Bronchial epithelial cell (primary cell): ENCODE data around the gene DMD. TPM values are rescaled to one million over a fixed set of nuclear protein-coding genes. Genes with fewer than 3 reads are reported as not detected.
A peak's percentile ranks its signal among the peaks of the same experiment; 100 is the strongest.

Experiments used
- DNase-seq: peaks from one replicate; pipeline ENCODE4 v3.0.0-alpha.2; 2010; ENCODE audit warnings: low read depth
- FAIRE-seq: peaks from 2 replicates; lab custom pipeline; 2011; peaks lifted over from hg19 to GRCh38; lab: Jason Lieb, UNC
- H3K27me3 ChIP-seq: 2 replicates; pipeline ENCODE4 v1.5.1; 2011; ENCODE audit warnings: low read length; ENCODE audit not compliant: control insufficient read depth, insufficient read depth
- H3K36me3 ChIP-seq: 2 replicates; pipeline ENCODE4 v1.5.1; 2011; ENCODE audit warnings: low read length; ENCODE audit not compliant: control insufficient read depth, insufficient read depth
- H3K4me3 ChIP-seq: 2 replicates; pipeline ENCODE4 v1.5.1; 2011; ENCODE audit warnings: mild to moderate bottlenecking, low read depth, low read length, control low read depth
- total RNA-seq: library from RNA; depleted of rRNA; stranded (reverse); fragments of >200 nt; gene quantifications from 2 replicates; pipeline ENCODE4 v1.2.1, GENCODE V29; 2014
- TF ChIP-seq, protein P1 (sequence below): IDR thresholded peaks from 2 replicates; pipeline ENCODE4 v1.5.1; 2011; ENCODE audit warnings: mild to moderate bottlenecking, moderate library complexity, low read length, control low read depth, inconsistent platforms; ENCODE audit not compliant: insufficient read depth, severe bottlenecking

The DMD gene
- total RNA-seq, 1 donor from 2014 or later: 4.5 TPM

GRCh38 chrX:33032700-33033099 lies 178.6 kb downstream of the DMD start:
- TF ChIP-seq, protein P1, sequence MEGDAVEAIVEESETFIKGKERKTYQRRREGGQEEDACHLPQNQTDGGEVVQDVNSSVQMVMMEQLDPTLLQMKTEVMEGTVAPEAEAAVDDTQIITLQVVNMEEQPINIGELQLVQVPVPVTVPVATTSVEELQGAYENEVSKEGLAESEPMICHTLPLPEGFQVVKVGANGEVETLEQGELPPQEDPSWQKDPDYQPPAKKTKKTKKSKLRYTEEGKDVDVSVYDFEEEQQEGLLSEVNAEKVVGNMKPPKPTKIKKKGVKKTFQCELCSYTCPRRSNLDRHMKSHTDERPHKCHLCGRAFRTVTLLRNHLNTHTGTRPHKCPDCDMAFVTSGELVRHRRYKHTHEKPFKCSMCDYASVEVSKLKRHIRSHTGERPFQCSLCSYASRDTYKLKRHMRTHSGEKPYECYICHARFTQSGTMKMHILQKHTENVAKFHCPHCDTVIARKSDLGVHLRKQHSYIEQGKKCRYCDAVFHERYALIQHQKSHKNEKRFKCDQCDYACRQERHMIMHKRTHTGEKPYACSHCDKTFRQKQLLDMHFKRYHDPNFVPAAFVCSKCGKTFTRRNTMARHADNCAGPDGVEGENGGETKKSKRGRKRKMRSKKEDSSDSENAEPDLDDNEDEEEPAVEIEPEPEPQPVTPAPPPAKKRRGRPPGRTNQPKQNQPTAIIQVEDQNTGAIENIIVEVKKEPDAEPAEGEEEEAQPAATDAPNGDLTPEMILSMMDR: no peak
- H3K36me3 ChIP-seq: no peaks in the 10 kb centered on the region
- no peak overlapping the region for H3K4me3 ChIP-seq
- no peaks in the 10 kb centered on the region for H3K27me3 ChIP-seq
- no peak for DNase-seq
- no peak for FAIRE-seq

- Histone ChIP-seq H3K27me3 (no peaks in the 10 kb centered on the region), H3K4me3 (no peak overlapping the region), H3K36me3 (no peaks in the 10 kb centered on the region)
- DNase-seq: no peak
- FAIRE-seq: no peak
- TF ChIP-seq, protein P1: no peak
These were observed 196.4 kb downstream of the DMD start for GRCh38 chrX:33014949-33015348.

DNA sequence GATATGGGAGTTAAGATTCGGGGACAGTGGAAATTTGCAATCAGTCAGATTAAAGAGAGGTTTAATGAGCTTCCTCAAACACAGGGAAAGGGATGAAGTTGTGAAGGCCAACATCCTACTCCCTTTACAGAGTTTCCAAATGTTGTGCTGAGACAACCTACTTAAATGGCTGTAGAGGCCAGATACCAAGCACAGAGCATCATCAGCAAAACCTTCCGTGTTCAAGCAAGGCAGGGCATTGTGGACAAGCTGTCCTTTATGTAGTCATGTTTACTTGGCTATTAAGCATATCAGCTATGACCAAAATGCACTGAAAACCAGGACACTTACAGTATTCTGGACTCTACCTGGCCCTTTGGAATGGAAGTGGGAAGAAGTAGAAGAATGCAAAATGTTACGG lies 197.3 kb downstream of the DMD start:
- no peak overlapping the region for H3K4me3 ChIP-seq
- no peak for FAIRE-seq
- TF ChIP-seq, protein P1: no peak

DNA sequence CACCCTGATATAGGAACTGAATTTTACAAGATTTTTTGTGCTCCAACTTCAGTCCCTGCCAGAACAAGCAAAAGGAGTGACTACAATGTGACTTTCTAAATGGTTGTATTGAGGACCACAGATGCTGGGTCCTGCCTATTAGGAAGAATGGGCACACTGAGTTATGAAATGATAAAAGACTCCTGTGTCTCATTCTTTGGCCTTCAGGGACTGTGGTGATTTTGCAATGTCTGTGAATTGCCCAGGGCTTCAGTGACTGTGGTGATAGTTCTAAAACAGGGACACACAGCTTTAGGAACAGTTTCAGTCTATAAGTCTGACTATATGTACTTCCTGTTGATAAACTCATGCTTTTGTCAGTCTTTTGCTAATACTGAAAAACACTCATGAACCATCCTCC lies 210.2 kb downstream of the DMD start:
- TF ChIP-seq, protein P1: no peak
- H3K4me3 ChIP-seq: no peak overlapping the region
- no peaks in the 10 kb centered on the region for H3K36me3 ChIP-seq
- no peaks in the 10 kb centered on the region for H3K27me3 ChIP-seq
- no peak for FAIRE-seq
- DNase-seq: peak; percentile 0

More for the DNA sequence above, 197.3 kb downstream of the DMD start:
- H3K36me3 ChIP-seq: no peaks in the 10 kb centered on the region
- H3K27me3 ChIP-seq: no peaks in the 10 kb centered on the region
- no peak for DNase-seq

GRCh38 chrX:32998776-32999175 lies 212.6 kb downstream of the DMD start:
- TF ChIP-seq, protein P1: no peak
- Histone ChIP-seq H3K27me3 (no peaks in the 10 kb centered on the region), H3K36me3 (no peaks in the 10 kb centered on the region), H3K4me3 (no peak overlapping the region)
- DNase-seq (no peak), FAIRE-seq (no peak)

GRCh38 chrX:32995427-32995826 lies 215.9 kb downstream of the DMD start:
- H3K4me3 ChIP-seq: no peak overlapping the region
- FAIRE-seq (no peak), DNase-seq (no peak)
- no peaks in the 10 kb centered on the region for H3K27me3 ChIP-seq
- H3K36me3 ChIP-seq: no peaks in the 10 kb centered on the region
- TF ChIP-seq, protein P1: no peak
